Hematopoietic multipotent progenitor cell treated with erythropoietin and hydrocortisone succinate and interleukin-3 and kit ligand, for 17 days (in vitro differentiated cells): Measurements from ENCODE around the gene COL21A1.

Source experiments
- DNase-seq: peaks from one replicate; pipeline ENCODE4 v3.0.0-alpha.2; 2015; ENCODE audit warnings: low spot score

Gene COL21A1

DNA sequence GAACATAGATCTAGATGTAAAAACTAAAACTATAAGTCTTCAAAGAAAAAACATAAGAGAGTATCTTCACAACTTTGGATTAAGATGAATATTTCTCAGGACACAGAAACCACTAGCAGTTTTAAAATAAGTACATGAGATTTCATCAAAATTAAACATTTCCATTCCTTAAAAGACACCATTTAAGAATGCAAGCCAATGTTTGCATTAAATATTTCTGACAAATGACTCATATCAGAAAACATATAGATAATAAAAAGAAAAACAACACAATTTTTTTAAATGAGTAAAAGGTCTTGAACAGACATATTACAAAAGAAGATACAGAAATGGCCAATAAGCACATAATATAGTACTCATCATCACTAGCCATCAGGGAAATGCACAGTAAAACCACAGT lies 59.7 kb downstream of the COL21A1 start:
- DNase-seq = no peak

DNA sequence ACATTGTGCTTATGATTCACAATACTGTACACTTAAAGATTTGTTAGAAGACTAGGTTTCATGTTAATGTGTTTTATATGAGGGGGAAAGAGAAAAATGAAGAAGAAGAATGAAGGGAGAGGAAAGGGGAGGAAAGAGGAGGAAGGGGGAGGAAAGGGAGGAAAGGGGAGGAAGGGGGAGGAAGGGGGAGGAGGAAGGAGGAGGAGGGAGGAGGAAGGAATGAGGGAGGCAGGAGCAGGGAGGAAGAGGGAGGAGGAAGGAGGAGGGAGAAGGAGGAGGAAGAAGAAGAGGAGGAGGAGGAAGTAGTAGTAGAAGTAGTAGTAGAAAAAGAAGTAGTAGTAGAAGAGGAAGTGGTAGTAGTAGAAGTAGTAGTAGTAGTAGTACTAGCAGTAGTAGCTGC lies 70.6 kb downstream of the COL21A1 start:
- no peak for DNase-seq

DNA sequence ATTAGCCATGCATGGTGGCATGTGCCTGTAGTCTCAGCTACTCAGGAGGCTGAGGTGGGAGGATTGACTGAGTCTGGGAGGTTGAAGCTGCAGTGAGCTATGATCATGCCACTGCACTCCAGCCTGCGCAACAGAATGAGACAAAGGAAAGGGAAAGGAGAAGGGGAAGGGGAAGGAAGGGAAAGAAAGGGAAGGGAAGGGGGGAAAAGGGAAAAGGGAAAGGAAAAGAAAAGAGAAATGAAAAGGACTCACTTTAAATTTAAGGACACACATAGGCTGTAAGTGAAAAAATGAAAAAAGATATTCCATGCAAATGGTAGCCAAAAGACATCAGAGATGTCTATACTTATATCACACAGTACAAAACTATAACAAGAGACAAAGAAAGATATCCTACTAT lies 74.2 kb downstream of the COL21A1 start:
- no peak for DNase-seq

DNA sequence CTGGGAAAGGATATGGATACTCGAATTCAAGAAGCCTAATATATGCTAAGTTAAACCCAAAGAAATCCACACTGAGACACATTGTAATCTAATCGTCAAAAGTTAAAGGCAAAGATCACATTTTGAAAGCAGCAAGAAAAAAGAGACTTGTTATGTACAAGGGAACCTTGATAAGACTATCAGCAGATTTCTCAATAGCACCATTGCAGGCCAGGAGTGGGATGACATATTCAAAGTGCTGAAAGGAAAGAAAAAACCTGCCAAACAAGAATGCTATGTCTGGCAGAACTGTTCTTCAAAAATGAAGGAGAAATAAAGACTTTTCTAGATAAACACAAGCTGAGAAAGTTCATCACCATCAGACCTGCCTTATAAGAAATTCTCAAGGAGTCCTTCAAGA lies 75.2 kb downstream of the COL21A1 start:
- DNase-seq = no peak

DNA sequence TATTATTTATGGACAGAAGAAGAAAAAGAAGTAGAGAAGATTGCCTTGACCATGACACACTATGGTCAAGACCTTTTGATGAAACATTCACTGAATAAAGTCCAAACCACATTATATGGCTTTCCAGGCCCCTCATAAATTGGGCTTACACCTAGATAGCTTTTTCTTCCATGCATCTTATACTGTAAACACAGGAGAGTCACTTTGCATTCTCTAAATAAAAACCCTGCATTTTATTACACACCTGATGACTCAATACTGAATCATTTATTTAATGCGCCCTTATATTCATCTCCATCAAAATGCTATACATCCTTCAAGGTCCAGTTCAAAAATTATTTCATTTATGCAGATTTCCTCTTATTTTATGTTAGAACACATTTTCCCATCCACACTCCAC lies 78.0 kb downstream of the COL21A1 start:
- DNase-seq = no peak

DNA sequence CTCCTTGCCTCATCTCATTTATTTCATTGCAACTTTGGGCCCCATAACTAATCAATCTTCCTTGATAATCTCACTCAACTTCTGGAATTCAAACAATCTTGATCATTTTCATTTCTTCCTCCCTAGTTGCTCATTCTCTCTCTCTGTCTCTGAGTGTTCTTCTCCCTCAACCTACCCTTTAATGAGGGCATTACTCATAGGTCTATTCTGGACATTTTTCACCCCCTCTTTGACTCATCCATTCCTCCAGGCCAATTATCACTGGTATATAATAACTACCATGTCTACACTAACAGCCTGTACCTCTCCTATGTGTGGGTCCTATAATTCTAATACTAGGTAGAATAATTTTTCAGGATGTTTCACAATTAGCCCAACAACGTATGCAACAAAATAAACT lies 78.8 kb downstream of the COL21A1 start:
- no peak for DNase-seq

DNA sequence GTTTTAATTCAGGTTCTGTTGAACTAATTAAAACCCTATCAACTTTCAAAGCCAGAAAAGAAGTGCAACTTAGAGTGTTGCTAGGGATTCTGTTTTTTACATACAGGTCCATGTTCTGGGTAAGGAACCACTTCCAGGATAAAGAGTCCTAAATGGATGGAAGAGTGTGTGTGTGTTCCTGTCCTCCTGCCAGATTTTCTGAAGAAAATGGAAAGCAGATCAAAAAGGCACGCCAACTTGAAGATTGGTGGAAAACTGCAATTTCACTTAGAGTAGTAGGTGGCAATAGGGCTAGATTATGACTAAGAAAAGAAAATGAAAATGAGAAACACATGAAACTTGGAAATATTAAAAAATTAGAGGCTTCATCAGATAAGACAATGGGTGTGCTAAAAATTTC lies 85.3 kb downstream of the COL21A1 start:
- no peak for DNase-seq

DNA sequence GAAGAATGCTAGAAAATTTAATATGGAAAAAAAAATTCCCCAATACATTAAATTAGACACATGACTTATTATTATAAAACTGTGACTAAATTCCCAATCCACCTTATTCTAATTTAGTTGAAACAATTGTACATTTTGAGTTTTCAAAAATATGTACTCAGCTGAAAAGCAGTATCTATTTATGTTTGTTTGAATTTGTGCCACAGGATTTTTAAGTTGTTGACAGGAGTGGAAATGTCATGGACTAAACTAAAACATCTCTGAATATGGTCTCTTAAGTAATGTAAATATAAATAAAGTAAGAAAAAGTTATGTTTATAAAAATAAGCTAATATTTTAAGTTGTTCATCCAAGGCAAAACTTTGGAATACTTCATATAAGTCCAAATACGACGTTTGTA lies 86.9 kb downstream of the COL21A1 start:
- DNase-seq = no peak

DNA sequence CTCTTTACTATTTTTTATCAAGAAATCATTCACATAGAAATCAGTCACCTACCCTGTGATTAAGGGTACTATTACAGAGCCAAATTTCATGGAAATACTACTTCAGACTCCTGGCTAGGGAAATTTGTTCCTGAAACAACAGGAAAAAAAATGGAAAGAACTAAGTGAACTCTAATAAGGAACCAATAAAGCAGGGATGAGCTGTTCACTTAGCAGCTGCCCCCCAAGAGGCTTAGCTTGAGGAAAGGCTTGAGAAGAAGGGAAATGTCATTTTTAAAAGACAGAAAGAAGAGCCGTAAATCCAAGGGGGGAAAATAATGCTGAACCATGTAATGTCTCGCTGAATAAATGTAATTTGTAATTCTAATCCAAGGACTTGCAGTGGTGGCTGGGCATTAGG lies 88.8 kb downstream of the COL21A1 start:
- DNase-seq = no peak

DNA sequence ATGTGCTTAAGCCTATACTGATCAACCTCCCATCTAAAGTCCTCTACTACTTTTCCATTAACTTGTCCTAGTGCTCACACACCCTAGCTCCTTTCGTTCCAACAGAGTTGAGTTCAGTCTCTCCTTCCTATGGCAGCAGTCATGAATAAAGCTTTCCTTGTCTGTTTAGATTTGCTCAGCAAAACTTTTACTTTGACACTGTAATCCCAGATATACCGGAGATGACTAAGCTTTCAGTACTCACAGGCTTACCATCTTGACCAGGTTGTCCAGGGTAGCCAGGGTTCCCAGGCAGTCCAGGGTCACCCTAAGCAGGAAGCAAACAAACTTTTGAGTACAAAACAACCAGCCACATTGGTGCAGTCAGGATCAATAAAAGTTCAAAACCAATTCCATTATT lies 90.7 kb downstream of the COL21A1 start:
- DNase-seq = no peak

DNA sequence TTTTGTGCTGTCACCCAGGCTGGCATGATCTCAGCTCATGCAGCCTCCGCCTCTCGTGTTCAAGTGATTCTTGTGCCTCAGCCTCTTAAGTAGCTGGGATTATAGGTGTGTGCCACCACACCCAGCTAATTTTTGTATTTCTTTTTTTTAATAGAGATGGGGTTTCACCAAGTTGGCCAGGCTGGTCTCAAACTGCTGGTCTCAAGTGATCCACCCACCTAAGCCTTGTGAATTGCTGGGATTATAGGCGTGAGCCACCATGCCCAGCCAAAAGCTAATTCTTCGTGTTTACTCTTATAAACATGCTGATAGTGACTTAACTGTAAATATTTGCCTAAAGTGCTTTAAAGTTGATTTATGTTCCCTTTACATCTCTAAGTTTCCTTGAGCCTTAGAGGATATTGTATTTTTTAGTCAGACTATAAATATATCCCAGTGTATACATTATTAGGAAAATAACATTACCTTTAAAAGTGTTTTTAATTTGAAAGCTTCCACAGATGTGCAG lies 91.7 kb downstream of the COL21A1 start:
- no peak for DNase-seq

DNA sequence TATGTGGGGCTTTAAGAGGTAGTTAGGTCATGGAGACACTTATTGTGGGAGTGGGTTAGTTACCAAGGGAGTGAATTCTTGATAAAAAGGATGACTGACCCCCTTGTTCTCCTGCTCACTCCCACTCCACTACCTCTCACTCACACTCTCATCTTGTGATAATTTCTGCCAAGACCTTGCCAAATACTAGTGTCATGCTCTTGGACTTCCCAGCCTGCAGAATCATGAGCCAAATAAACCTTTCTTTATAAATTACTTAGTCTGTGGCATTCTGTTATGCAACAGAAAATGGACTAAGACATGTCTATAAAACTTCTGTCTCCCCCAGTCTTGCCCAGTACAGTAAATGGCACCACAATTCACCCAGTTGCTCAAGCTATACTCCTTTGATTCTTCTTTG lies 93.3 kb downstream of the COL21A1 start:
- no peak for DNase-seq

DNA sequence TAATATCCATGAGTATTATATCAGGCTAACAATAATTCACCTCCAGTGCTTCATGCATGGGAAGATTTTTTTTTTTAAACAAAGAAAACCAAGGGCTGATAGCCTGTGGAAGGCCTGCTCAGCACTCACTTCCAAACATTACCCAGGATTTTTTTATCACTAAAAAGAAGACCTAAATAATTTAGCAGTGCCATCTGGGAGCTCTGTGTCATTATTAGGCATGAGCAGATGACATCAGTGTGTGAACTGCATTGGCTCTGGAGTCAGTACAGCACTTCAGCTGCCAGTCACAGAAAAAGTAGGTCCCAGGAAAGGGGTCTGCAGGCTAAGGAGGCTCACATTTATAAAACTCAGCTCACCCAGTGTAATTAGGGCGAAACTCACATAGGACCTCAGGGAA lies 94.8 kb downstream of the COL21A1 start:
- DNase-seq = no peak

DNA sequence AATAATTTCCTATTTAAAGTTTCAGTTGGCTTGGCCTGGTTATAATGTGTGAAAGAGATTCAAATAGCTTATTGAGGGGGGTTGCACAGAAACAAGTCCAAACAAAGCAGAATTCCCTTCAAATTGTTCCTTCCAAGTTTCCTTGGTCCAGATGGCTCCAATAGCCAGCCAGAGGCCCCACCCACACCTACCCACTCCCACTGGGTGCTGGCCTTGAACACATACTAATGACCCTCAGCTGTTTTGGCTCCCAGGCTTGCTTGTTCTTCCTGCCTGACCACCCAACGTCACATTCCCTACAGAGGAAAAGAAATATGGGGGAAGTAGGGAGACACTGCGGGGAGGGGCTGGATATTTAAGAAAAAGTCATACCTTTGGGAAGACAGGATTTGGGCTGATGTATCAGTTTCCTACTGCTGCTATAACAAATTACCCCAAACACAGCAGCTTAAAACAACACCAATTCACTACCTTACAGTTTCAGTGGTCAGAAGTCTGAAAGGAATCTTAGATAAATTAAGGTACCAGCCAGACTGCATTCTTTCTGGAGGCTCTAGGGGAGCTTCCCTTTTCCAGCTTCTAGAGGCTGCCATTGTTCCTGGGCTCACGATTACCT lies 95.7 kb downstream of the COL21A1 start:
- DNase-seq = no peak

DNA sequence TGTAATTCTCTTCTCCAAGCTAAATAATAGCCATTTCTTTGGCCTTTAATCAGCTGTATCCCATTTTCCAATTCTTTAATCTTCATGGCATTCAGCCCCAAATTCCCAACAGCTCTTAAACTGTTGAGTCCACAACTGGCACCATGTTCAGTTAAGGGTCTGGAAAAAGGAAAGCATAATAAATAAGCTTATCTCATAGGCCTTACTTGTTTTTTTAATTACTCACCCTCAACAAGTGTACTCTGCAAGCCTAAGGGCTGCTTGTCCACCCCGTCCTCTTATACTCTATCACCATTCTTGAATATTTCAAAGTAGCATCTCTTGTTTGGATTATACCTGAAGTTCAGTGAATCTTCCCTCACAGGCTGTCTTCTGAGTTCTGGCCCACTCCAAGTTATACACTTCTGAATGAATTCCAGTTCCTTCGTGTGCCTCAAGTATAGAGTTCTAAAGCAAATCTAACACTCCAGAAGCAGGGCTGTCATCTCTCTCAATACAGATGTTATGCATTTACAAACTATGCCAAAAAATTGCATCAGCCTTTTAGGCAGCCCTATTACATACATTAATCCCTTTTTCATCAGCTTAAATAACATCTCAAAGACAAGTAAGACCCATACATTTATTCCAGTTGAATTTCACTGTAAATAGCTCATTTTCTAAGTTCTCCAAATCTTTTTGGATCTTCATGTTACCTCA lies 98.7 kb downstream of the COL21A1 start:
- DNase-seq = no peak

DNA sequence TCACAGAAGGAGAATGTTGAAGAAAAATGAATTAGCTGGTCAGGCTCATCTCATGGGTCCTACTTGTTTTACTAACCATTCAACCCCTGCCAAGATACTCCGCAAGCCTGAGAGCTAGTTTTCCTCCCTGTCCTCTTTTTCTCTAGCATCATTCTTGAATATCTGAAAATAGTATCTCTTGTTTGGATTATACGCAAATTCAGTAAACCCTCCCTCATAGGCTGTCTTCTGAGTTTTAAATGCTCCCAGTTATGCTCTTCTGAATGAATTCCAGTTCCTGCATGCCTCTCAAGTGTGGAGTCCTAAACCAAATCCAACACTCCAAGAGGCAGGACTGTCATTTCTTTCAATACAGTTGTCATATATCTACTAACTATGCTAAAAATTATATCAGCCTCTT lies 99.6 kb downstream of the COL21A1 start:
- DNase-seq = no peak

DNA sequence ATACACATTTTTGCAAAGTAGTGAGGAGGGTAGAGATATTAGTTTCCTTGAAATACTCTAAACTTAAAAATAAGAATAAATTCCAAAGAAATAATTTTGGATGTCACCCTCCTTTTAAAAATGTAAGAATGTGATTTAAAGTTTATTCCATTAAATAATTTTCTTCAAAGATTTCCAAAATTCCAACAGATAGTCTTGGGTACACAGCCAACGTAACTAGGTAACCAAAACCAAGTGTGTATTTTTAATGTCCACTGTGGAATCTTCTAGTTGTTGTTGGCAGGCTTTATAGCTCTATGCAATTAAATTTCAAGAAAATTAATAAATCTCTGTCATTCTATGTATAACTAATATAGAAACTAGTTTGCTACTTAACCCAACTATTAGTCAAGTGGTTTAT lies 101.3 kb downstream of the COL21A1 start:
- no peak for DNase-seq

DNA sequence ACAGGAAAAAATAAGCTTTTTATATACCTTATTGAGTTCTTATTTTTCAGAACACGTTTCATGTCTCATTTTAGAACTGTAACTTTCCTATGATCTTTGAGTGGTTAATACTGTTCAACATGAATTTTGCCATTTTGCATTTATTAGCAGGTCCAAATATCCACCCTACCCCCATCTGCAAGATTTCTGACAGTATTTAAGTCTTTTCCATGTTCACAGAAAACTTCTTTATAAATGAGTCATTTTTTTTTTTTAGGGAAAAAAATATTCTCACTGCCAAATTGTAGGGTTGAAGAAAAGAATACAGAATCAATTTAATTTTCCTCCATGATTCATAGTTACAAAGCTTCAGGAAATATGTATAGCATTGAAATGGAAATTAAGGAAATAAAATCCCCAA lies 101.8 kb downstream of the COL21A1 start:
- no peak for DNase-seq

DNA sequence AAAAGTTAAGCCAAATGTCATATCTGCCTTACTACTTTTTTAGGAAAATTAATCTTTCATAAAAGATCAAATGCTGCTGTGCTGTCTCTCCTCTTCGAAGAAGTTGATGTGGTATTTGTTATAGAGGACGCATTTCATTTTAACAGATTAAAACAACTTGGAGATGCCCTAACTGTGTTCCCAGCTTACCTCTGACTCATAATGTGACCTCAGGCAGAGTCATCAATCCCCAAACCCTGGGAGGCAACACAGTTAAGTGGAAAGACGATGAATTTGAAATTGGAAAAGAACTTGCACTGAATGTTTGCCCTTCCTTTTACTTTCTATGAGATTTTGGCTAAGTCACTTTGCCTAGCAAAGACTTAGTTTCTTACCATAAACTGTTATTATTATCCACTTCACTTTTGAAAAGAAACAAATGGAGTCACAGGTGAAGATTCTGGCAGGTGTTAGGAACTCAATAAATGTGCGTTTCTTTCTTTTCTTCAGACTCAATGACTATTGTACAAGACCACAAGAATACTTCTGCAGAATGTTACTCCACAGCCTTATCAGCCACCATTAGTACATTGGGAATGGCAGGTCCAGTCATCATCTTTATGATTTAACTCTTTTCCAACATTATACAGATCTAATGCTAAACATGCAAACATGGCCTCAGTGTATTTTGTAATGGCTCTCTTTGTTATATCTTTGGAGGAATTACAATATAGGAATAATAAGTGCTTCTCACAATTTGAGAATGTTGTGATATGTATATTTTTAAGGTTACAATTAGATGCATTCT lies 102.6 kb downstream of the COL21A1 start:
- no peak for DNase-seq

DNA sequence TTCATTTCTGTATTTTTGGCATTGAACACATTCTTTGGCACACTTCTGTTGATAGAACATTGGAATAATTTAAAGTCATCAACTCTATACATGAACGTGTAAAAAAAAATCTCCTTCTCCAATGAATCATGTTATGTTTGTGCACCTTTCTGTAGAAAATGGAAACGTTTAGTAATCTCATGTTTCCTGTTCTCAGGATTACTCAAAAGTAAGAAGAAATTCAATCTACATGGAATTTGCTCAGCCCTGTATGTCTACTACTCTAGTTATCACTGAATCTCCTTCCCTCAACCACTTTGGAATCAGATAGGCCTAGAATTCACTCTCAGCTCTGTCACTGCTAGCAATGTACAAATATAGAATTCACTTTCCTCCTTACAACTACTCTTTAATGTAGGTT lies 103.6 kb downstream of the COL21A1 start:
- no peak for DNase-seq

DNA sequence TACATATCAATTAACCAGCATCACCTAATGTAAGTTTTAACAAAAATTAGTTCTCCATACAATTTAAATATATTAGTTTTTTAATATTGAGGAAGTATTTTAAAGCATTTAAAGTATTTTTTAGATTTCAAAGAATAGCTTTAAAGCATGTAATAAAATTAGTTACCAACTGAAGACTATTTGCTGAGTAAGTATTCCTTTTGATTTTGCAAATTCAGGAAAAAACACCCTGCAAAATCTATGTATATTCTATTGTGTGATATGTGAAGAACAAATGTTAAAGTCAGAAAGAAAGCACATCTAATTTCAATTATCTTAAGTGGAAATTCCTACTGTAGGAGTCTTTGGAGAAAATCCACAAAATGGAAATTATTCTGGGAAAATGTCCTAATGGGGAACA lies 107.3 kb downstream of the COL21A1 start:
- no peak for DNase-seq

DNA sequence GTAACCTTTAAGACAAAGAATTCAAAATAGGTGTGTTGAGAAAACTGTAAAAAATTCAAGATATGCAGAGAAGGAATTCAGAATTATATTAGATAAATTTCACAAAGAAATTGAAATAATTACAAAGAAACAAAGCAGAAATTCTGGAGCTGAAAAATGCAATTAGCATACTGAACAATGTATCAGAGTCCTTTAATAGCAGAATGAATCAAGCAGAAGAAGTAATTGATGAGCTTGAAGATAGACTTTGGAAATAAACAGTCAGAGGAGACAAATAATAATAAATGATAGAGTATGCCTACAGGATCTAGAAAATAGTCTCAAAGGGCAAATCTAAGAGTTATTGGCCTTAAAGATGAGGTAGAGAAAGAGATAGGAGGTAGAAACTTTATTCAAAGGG lies 131.7 kb downstream of the COL21A1 start:
- DNase-seq = no peak

DNA sequence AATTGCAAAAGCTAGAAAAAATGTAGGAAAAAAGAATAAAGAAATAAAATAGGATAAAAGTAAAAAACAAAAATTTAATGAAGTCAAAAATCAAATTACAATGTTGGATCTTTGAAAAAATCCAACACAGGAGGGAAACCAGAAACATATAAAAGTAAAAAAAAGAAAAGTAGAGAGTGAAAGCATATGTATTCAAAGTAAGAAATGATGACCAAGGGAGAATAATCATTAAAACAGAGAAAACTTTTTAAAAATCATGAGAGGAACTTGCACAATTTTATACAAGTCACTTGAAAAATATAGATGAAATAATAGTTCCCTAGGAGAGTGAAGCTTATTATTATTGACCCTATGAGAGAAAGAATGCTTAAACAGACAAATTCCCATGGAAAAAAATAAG lies 138.2 kb downstream of the COL21A1 start:
- DNase-seq = no peak
